ENCODE measurements around the gene SMURF2. TPM values are rescaled to one million over a fixed set of nuclear protein-coding genes. Genes with fewer than 3 reads are reported as not detected.

SMURF2 gene
- total RNA-seq, 1 experiment from 2014 or later: 127 TPM

DNA sequence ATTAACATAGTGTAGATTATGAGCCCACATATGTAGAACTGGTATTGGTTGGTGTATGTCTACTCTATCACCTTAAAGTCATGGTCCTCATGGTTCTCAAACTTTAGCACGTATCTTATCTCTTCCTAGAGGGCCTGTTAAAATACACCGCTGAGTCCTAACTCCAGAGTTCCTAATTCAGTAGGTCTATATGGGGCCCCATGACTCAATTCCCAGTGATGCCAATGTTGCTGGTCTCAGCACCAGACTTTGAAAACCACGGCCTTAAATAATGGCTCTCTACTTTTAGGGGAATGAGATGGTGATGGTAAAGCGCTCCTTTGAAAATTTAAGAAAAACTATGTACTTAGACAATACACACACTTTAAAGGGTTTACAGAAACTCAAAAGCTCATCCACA is 36.6 kb downstream of the SMURF2 start:
- H3K27me3 ChIP-seq (ENCODE audit: insufficient read depth, low read length): no peaks in the 10 kb centered on the region
- H3K9ac ChIP-seq (ENCODE audit: low read length): no peak overlapping the region
- no peaks in the 10 kb centered on the region for H3K9me2 ChIP-seq (ENCODE audit: insufficient read depth)
- no peak overlapping the region for H2AFZ ChIP-seq (ENCODE audit: low read depth, low read length, poor library complexity, severe bottlenecking)
- ChIA-PET POLR2A (no interaction called here), RAD21 (ENCODE audit: low non-redundant PET in 1 of 2, low total read pairs in 2 of 2, uncharacterized antibody in 2 of 2, unreplicated experiment in 2 of 2) (interaction anchor here in 1 of 2 experiments (0.7 kb wide), 1 partner anchor 148 kb away, joined by 6 read pairs; no protein-coding TSS in a partner anchor), CTCF (no interaction called here)
- no peak overlapping the region for H3K27ac ChIP-seq (ENCODE audit: low read depth, low read length)
- no peak overlapping the region for H3K4me2 ChIP-seq (ENCODE audit: low read length)
- DNase-seq (ENCODE audit: low read depth, low spot score) (no peak), ATAC-seq (no peak)
- H3K79me2 ChIP-seq (ENCODE audit: insufficient read depth, low read length): peaks cover 96% of the 10 kb centered on the region
- intact Hi-C loops (cut with micrococcal nuclease): loop anchor here (10.0 kb wide), 1 partner anchor 611 kb away; no protein-coding TSS in a partner anchor
- no peak overlapping the region for H3K4me3 ChIP-seq (replicated peaks in 1 of 2; ENCODE audit: low read depth in 1 of 2, low read length in 2 of 2)
- peaks cover 33 to 78% of the 10 kb centered on the region in 2 experiments for H3K4me1 ChIP-seq (ENCODE audit: control insufficient read depth in 1 of 2, insufficient read depth in 2 of 2, low read length in 2 of 2)
- no peaks in the 10 kb centered on the region for H3K36me3 ChIP-seq (ENCODE audit: control insufficient read depth in 1 of 2, insufficient read depth in 2 of 2, low read length in 2 of 2)
- H3K9me3 ChIP-seq (ENCODE audit: control insufficient read depth in 1 of 2, insufficient read depth in 1 of 2, low read depth in 1 of 2, low read length in 2 of 2): no peaks in the 10 kb centered on the region
- TF ChIP-seq SIN3A (IDR thresholded peaks at IDR 0.05; ENCODE audit: low read depth) (0 out of 2 replicates have a peak, but pooled peaks have one; percentile 30), EGR1 (IDR thresholded peaks at IDR 0.05; ENCODE audit: low read depth) (no peak)
- no TSS peak for BruUV-seq (replicated peaks)
- H4K20me1 ChIP-seq (ENCODE audit: insufficient read depth): peaks cover 53% of the 10 kb centered on the region

- Histone ChIP-seq H2AFZ (ENCODE audit: low read depth, low read length, poor library complexity, severe bottlenecking) (no peak overlapping the region), H3K4me3 (replicated peaks in 1 of 2; ENCODE audit: low read depth in 1 of 2, low read length in 2 of 2) (peak overlapping the region in 1 of 2 experiments; percentile 6; a peak in 2 of 4 replicates), H3K9me3 (ENCODE audit: control insufficient read depth in 1 of 2, insufficient read depth in 1 of 2, low read depth in 1 of 2, low read length in 2 of 2) (no peaks in the 10 kb centered on the region), H3K4me2 (ENCODE audit: low read length) (peak overlapping the region; percentile 64), H3K79me2 (ENCODE audit: insufficient read depth, low read length) (peaks cover 96% of the 10 kb centered on the region), H3K36me3 (ENCODE audit: control insufficient read depth in 1 of 2, insufficient read depth in 2 of 2, low read length in 2 of 2) (no peaks in the 10 kb centered on the region), H3K4me1 (ENCODE audit: control insufficient read depth in 1 of 2, insufficient read depth in 2 of 2, low read length in 2 of 2) (peaks cover 33 to 60% of the 10 kb centered on the region in 2 experiments), H3K27me3 (ENCODE audit: insufficient read depth, low read length) (no peaks in the 10 kb centered on the region), H3K9me2 (ENCODE audit: insufficient read depth) (no peaks in the 10 kb centered on the region), H3K9ac (ENCODE audit: low read length) (peak overlapping the region; percentile 18), H4K20me1 (ENCODE audit: insufficient read depth) (peaks cover 47% of the 10 kb centered on the region), H3K27ac (ENCODE audit: low read depth, low read length) (peak overlapping the region; percentile 48; the same call in 1 of the 2 replicates)
- ATAC-seq: peak; percentile 84
- POLR2A ChIA-PET: interaction anchor here (0.6 to 1.7 kb wide), 4 partner anchors 19 to 108 kb away, joined by 3 to 4 read pairs (median 4); no protein-coding TSS in a partner anchor
- intact Hi-C loops (cut with micrococcal nuclease): loop anchor here (10.0 kb wide), 1 partner anchor 608 kb away; no protein-coding TSS in a partner anchor
- no TSS peak for BruUV-seq (replicated peaks)
- RAD21 ChIA-PET (ENCODE audit: low non-redundant PET in 1 of 2, low total read pairs in 2 of 2, uncharacterized antibody in 2 of 2, unreplicated experiment in 2 of 2): interaction anchor here in 1 of 2 experiments (0.6 kb wide), 1 partner anchor 85 kb away, joined by 3 read pairs; no protein-coding TSS in a partner anchor
- CTCF ChIA-PET: interaction anchor here (0.8 to 2.1 kb wide), 2 partner anchors 9 to 26 kb away, joined by 3 to 11 read pairs; no protein-coding TSS in a partner anchor
- DNase-seq (ENCODE audit: low read depth, low spot score): peak; percentile 80
- TF ChIP-seq ATF3 (IDR thresholded peaks at IDR 0.05) (peak; percentile 55; the same call in 1 of the 2 replicates), EZH2phosphoT487 (IDR thresholded peaks at IDR 0.05; ENCODE audit: borderline replicate concordance) (no peak), EZH2 (IDR thresholded peaks at IDR 0.05) (no peak), RAD21 (IDR thresholded peaks at IDR 0.05; ENCODE audit: low read depth) (peak; percentile 32), SIN3A (IDR thresholded peaks at IDR 0.05; ENCODE audit: low read depth) (peak; percentile 74; the same call in 1 of the 2 replicates), SP1 (IDR thresholded peaks at IDR 0.05; ENCODE audit: low read depth) (peak; percentile 72), CBX3 (IDR thresholded peaks at IDR 0.05; ENCODE audit: low read depth) (peak; percentile 68; the same call in 1 of the 2 replicates), YY1 (IDR thresholded peaks at IDR 0.05; ENCODE audit: extremely low read depth, insufficient replicate concordance, low read depth, low read length) (no peak), ELF1 (IDR thresholded peaks at IDR 0.05; ENCODE audit: borderline replicate concordance, low read depth) (no peak; the same call in 1 of the 2 replicates), POLR2A (IDR thresholded peaks at IDR 0.05; ENCODE audit: borderline replicate concordance, extremely low read depth, insufficient read depth, insufficient read length) (no peak), MAX (IDR thresholded peaks at IDR 0.05) (peak; percentile 55; the same call in 1 of the 2 replicates), JUND (IDR thresholded peaks at IDR 0.05) (peak; percentile 86), CEBPB (IDR thresholded peaks at IDR 0.05; ENCODE audit: low read depth) (peak; percentile 86), TCF7L2 (IDR thresholded peaks at IDR 0.05; ENCODE audit: borderline replicate concordance, extremely low read depth, insufficient read depth, insufficient read length) (no peak)
- TF ChIP-seq, protein P1, sequence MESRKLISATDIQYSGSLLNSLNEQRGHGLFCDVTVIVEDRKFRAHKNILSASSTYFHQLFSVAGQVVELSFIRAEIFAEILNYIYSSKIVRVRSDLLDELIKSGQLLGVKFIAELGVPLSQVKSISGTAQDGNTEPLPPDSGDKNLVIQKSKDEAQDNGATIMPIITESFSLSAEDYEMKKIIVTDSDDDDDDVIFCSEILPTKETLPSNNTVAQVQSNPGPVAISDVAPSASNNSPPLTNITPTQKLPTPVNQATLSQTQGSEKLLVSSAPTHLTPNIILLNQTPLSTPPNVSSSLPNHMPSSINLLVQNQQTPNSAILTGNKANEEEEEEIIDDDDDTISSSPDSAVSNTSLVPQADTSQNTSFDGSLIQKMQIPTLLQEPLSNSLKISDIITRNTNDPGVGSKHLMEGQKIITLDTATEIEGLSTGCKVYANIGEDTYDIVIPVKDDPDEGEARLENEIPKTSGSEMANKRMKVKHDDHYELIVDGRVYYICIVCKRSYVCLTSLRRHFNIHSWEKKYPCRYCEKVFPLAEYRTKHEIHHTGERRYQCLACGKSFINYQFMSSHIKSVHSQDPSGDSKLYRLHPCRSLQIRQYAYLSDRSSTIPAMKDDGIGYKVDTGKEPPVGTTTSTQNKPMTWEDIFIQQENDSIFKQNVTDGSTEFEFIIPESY (IDR thresholded peaks at IDR 0.05; ENCODE audit: extremely low read depth, insufficient replicate concordance, low read length): peak; percentile 39
These were observed 39.0 kb downstream of the SMURF2 start for GRCh38 chr17:64622931-64623654.

Measured in HCT116 (cell line).